Stimulated activated CD8-positive, alpha-beta memory T cell treated with anti-CD3 and anti-CD28 coated beads, Interleukin-7, amount 100 ng/mL, for 48 hours (primary cell): ENCODE measurements around the gene HTR3A.
"Not testable (repeated sequence)": the region's sequence is repeated elsewhere in the genome, so short reads cannot be mapped to it uniquely, and the experiment has no call there.

Experiments used
- DNase-seq, 2 donors: peaks; one replicate each; pipeline ENCODE4 v3.0.0-alpha.2; 2020; ENCODE audit warnings: low read depth in 1 of 2; ENCODE audit errors: extremely low read depth in 1 of 2

HTR3A gene

DNA sequence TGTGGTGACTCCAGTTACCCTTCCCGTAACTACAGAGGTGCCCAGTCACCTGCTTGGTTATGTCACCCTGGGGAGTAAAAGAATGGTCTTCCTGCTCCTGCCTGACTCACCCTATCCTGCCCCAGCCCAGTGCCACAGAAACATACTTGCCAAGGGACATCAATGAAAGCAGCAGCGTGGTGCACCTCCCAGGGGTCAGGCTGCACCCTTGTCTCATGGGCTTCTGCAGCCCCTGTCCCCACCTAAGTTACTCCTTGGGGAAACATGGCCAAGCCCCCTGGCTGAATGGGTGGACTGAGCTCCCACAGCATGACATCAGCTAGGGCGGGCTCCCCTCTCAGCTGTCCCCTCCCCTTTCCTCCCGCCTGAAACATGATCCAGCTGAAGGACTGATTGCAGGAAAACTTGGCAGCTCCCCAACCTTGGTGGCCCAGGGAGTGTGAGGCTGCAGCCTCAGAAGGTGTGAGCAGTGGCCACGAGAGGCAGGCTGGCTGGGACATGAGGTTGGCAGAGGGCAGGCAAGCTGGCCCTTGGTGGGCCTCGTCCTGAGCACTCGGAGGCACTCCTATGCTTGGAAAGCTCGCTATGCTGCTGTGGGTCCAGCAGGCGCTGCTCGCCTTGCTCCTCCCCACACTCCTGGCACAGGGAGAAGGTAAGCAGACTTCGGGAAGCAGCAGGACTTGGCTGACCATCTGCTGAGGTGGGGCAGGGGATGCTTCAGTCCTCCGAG lies at the start of gene HTR3A:
Gene HTR3A, plus strand, starts transcription at position 368 of the 730 bp plus-strand sequence. Its CDS starts 218 bp downstream, at position 586.
- DNase-seq: no peak

DNA sequence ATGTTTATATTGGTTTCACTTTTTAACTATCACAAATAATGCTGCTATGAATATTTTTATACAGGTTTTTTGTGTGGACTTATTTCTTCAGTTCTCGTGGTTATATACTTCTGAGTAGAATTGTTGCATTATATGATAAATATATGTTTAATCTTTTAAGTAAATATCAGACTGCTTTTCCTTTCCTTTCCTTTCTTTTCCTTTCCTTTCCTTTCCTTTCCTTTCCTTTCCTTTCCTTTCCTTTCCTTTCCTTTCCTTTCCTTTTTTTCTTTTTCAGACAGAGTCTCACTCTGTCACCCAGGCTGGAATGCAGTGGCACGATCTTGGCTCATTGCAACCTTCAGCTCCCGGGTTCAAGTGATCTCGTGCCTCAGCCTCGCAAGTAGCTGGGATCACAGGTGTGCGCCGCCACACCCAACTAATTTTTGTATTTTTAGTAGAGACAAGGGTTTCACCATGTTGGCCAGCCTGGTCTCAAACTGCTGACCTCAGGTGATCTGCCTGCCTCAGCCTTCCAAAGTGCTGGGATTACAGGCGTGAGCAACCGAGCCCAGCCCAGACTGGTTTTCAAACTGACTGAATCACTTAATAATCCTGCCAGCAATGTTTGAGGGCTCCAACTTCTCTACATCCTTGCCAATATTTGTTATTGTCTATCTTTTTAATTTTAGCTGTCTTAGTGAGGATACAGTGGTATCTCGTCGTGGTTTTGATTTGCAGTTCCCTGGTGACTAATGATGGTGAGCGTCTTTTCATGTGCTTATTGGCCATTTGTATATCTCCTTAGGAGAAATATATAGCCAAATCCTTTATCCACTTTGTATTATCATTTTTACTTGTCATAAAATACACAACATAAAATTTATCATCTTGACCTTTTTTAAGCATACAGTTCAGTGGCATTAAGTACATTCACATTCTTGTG lies 48.4 kb upstream of the HTR3A start:
- DNase-seq: no peak

DNA sequence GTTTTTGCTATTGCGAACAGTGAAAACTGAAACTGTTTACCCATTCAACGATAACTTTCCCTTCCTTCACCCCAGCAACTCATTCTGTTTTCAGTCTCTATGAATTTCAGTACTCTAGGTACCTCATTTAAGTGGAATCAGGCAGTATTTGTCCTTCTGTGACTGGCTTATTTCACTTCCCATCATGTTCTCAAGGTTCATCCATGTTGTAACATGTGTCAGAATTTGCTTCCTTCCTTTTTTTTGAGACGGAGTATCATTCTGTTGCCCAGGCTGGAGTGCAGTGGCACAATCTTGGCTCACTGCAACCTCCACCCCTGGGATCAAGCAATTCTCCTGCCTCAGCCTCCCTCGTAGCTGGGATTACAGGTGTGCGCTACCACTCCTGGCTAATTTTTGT lies 46.6 kb upstream of the HTR3A start:
- DNase-seq: no peak

DNA sequence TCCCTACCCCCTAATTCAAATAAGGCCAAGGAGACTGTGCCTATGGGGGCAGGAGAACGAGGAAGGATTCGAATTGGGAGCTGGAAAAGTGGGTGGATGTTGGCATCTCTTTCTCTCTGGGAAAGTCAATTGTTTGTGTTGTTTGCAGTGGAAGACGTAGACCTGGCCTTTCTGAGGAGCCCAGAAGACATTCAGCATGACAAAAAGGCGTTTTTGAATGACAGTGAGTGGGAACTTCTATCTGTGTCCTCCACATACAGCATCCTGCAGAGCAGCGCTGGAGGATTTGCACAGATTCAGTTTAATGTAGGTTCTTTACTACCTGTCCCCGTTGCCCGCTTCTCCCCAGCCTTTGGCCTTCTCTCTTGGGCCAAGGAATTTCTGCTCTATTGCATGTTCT lies 42.1 kb upstream of the HTR3A start:
- DNase-seq: no peak

DNA sequence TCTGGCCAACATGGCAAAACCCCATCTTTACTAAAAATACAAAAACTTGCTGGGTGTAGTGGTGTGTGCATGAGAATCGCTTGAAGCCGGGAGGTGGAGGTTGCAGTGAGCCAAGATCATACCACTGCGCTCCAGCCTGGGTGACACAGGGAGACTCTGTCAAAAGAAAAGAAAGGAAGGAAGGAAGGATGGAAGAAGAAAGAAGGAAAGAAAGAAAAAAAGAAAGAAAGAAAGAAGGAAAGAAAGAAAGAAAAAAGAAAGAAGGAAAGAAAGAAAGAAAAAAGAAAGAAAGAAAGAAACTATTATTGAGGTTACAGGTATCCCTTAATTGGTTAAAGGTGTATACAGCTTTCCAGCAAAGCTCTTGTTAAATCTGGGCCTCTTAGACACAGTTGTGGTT lies 40.7 kb upstream of the HTR3A start:
- DNase-seq: not testable (repeated sequence)

DNA sequence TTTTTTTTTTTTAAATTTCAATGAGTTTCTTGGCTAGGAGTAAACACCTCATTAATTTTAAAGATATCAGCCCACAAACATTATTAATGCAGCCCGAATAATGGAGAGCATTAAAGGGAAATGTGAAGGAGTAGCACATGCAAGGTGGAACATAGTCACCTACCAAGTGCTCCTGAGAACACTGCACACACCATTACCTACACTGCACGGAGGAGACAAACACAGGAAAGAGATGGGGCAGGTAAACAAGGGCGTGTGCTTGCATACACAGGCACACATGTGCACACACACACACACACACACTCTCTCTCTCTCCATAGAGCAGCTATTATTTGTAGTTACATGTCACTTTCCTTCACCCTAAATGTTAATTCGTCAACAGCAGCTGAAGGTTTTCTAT lies 40.1 kb upstream of the HTR3A start:
- no peak for DNase-seq

DNA sequence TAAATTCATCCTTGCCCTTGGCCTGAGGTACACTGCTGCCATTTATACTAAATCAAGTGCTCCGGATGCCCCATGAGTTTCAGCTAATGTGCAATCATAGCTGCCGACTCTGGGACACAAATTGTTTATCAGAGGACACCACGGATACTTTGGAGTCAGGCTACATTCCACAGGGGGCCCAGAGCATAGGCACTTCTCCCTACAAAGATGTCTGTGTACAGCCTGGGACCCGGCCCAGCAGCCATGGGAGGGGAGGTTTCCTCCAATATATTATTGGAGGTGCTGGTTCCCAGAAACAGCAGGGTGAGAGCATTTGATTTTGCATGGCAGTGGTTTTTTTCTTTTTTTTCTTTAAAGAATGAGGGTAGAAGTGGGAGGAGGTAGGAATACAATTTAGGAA lies 39.0 kb upstream of the HTR3A start:
- DNase-seq: no peak

DNA sequence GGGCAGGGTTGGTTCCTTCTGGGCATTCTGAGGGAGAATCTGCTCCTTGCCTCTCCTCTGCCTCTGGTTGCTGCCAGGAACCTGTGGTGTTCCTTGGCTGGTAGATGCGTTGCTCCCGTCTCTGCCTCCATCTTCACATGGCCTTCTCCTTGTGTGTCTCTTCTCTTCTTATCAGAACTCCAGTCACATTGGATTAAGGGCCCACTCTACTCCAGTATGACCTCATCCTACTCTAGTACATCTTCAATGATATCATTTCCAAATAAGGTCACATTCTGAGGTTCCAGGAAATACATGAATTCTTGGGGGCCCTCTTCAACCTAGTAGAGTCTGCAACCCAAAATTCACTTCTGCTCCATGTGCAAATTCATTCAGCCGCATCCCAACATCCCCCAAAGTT lies 37.0 kb upstream of the HTR3A start:
- no peak for DNase-seq

DNA sequence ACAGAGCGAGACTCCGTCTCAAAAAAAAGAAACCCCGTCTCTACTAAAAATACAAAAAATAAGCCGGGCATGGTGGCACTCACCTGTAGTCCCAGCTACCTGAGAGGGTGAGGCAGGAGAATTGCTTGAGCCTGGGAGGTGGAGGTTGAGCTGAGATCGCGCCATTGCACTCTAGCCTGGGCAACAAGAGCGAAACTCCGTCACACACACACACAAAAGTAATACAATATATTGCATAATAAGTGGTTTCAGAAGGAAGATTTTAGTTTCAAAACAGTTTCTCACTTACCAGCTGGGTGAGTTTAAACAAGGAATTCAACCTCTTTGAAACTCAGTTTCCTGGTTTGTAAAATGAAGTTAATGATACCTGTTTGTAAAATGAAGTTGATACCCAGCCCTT lies 32.7 kb upstream of the HTR3A start:
- DNase-seq: no peak

DNA sequence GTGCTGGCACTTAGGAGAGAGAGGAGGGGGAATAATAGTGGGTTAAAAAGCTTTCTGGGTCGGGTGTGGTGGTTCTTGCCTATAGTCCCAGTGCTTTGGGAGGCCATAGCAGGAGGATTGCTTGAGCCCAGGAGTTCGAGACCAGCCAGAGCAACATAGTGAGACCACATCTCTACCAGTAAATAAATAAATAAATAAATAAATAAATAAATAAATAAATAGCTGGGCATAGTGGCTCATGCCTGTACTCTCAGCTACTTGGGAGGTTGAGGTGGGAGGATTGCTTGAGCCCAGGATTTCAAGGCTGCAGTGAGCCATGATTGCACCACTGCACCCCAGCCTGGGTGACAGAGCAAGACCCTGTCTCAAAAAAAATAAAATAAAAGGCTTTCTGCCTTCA lies 28.7 kb upstream of the HTR3A start:
- not testable (repeated sequence) for DNase-seq

DNA sequence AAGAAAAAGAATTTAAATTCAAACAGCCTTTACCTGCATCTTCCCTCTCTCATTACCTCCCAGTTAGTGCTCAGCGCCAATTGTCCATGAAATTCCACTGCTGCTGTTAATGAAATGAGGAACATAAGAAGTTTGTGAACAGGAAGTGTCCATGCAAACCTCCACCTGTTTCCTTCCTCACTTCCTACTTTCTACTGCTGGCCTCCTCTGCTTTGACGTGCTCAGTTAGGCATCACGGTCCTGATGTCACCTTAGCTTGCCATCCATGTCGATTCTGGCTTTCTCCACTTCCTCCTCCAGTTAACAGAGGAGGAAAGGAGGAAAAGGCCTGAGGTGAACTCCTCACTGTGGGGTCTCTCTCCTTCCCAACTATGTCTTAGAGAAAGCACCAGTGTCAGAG lies 26.9 kb upstream of the HTR3A start:
- DNase-seq: no peak

DNA sequence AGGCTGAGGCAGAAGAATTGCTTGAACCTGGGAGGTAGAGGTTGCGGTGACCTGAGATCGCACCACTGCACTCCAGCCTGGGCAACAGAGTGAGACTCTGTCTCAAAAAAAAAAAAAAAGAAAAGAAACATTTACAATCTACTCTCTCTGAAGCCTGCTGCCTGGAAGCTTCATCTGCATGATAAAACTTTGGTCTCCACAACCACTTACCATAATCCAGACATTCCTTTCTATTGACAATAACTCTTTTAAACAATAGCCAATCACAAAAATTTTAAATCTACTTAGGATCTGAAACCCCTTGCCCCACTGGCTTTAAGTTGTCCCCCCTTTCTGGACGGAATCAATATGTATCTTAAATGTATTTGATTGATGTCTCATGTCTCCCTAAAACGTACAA lies 25.0 kb upstream of the HTR3A start:
- DNase-seq: no peak

DNA sequence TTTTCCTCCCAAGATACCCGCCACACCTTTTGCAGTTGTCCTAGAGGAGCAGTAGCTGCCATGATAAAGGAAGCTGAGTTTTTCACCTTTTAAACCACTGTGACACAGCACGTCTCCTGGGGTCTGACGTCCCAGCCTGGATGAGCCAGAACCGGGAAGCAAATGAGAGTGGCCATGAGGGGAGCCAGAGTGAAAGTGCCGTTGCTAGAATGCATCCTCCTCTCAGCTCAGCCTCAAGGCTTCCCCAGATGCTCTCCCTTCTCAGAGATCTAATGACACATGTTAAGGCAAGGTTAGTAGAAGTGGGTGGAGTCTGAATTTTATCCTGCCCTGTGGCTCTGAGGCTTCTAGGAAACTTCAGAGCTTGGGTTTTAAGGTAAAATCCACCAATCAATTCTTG lies 23.4 kb upstream of the HTR3A start:
- no peak for DNase-seq

DNA sequence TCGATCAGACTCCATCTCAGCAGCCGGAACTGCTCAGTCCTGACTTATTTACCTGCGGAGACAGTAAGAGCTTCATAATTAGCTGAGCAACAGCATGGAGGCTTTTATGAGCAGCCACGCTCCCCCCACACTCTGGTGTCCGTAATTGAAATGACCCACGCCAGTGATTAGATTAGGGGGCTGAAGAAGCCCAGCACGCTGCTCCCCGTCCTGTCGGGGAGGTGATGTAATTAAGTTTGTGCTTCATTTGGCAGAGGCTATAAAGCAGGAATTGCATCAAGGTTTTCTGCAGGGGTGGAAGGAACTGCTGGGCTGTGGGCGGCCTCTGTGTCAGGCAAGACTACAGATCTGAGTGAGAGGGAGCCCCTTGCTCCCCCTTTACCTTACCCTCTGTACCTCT lies 22.8 kb upstream of the HTR3A start:
- no peak for DNase-seq

DNA sequence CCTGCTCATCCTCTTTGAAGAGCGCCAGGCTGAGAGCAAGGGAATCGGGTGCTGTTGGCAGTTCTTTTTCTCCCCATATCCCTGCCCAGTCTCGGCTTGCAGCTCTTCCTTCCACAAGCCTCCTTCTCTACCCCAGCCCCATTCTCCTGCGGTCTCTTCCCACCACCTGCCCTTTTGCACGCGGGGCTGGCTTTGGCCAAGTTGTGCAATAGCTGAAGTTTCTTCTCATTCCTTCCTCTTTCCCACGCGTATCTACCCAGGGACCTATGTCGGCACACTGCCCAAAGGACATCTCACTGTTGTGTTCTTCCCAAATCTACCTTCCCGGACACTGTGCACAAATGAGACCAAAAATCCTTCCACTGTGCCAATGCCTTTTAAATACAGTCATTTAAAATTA lies 22.3 kb upstream of the HTR3A start:
- DNase-seq: no peak

DNA sequence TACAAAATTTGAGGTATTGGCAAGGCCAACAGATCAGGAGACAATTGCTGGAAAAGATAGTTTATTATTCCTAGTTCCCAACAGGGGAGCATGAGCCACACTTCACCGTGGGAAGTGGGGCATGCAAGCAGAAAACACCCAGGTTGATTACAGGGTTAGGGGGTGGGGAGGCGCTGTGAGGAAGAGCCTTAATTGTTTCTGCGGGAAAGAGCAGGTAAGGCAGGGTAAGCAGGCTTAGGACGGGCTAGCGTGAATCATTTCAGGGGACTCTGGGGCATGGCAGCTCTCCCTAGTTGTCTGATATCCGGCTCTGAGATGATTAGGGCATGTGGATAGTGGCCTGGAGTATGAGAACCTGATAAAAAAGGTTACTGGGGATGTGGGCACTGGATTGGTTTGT lies 20.7 kb upstream of the HTR3A start:
- DNase-seq: no peak

DNA sequence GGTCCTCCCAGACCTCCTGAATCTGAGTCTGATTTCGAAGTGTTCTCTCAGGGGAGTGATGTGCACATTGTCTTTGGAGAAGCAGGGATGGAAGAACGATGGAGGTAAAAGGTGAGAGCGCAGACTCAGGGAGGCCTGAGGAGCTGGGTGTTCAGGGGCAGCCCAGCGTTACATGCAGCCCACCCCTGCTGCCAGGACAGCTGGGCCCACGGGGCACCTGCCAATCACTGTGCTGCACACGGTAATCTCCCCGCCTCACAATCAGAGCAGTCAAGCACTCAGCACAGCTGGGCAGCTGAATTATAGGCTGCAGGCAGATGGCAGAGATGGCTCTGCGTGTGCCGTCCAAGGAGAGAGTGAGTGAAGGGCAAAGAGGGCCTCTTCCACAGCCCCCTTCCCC lies 17.9 kb upstream of the HTR3A start:
- DNase-seq: no peak

DNA sequence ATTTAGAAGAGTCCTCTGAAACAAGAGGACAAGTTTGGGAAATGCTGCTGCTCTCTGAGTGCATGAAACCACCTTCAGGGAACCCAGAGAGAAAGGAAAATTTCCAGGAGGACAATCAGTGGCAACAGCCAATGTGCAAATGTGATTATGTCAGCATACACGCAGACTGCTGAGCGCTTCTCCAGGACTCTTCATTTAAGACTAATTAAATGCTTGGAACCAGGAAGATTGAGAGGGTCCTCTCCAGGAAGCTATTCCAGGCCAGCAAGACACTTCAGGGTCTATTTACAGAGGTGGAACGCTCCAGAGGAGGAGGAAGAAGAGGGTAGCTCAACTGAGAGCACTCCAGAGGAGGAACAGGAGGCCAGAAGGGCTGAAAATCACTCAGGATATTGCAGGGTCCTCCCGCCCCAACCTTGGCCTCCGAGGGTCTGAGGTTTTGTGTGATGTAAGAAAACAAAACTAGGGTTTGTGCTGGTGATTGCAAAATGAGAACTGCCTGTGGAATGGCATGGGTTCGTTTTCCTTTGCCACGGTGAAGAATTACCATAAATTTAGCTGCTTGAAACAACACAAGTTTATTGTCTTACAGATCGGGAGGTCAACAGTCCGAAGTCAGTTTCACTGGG lies 14.1 kb upstream of the HTR3A start:
- no peak for DNase-seq

DNA sequence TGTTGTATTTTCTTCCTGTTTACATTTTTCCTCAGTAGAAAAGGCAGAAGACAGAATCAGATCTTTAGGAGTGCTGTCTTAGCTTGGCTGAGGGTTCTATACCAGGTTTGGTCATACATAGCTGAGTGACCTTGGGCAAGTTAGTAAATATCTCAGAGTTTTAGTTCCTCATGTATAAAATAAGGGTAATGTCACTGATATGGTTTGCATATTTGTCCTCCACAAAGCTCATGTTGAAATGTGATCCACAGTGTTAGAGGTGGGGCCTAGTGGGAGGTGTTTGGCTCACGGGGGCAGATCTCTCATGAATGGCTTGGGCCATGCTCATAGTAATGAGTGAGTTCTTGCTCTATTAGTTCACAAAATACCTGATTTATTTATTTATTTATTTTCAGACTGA lies 7.5 kb upstream of the HTR3A start:
- DNase-seq: no peak

DNA sequence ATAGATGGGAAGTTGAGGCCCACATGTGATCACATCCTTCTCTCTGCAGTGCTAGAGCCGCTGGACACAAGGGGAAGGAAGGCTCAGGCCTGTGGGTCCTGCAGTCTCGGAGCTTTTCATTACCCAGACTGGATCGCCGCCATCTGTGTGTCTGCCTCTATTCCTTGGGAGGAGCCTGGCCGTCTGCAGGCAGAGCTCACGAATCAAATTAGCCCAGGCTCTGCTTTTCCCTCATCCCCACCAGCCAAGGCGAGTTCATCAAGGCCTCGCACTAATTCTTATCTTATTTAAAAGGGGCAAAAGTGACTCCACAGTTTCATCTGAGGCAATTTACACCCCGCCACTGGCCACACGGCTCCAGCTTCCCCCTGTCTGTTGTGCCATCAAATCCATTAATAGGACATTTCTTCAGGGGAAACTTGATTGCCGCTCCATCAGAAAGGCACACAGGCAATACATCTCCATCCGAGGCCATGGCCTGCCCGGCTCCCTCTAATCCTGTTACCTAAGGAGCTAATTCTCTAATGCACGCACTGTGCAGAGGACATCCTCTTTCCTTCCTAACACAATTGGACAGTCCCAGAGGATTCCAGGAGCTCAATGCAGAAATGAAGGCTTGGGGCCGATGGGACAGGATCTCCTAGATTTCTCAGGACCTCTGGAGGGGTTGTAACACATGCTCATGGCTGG lies 3.3 kb upstream of the HTR3A start:
- DNase-seq: no peak

DNA sequence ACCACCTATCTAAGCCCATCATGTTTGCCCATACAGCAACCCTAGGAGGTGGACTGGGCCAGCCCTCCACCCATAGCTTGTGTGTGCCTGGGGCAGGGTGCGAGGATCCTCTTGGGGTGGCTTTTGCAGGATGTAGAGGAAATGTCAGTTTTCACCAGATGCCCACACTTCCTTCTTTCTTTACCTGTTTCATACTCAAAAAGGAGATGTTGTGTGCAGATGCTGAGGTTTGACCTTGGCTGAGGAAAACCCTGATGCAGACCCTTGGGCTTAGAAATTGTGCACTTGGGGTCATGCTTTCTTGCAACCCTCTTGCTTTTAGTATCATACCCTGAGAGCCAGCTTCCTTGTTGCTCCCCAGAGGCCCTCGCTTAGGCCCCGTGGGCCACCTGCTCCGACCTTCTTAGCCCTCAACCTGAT lies 2.2 kb downstream of the HTR3A start:
- DNase-seq: no peak
